ENCODE measurements around the gene FASTKD3.

The FASTKD3 gene

DNA sequence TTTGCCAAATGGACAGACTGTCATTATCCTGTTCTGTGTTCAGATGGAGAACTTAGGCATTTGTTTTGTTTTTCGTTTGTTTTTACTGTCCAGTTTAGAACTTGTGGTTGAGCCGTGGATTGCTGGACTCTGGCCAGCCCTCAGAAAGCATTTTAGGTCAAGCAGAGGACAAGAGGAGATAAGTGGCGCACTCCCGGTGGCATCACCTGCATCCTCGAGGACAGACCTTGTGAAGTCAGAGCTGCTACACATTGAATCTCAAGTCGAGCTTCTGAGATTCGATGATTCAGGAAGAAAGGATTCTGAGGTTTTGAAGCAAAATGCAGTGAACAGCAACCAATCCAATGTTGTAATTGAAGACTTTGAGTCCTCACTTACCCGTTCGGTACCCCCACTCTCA is 9.0 kb upstream of the FASTKD3 start:
- no peak for DNase-seq

GRCh38 chr5:7876867-7877266 is 8.0 kb upstream of the FASTKD3 start:
- peak; percentile 32 for DNase-seq

GRCh38 chr5:7875151-7875550 is 6.3 kb upstream of the FASTKD3 start:
- no peak for DNase-seq

DNA sequence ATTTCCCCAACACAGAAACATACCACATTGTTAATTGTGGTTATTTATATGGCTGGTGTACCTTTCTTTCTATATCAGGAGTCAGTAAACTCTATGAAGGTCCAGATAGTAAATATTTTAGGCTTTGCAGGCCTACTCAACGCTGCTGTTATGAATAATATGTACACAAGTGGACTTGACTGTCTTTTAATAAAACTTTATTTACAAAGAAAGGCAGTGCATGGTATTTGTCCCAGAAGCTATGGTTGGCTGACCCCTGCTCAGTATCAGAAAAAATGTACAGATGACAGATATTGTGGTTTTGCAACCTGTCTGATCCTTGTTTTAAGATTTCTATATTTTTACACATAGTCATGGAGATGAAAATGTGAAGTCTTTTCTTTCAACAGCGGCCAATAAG is 5.8 kb upstream of the FASTKD3 start:
- DNase-seq = no peak

DNA sequence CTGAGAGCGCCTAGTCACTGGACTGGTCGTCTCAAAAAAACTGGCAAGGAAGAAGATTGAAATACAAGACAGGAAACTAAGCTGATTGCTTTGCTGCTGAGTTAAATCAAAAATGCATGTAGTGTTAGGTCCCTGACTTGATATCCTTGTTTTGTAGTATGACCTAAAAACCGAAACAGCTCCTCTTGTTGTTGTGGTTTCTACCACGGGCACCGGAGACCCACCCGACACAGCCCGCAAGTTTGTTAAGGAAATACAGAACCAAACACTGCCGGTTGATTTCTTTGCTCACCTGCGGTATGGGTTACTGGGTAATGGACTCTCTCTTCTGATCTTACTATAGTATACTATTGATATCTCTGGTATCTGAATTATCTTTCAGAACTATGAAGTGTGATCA is 4.4 kb upstream of the FASTKD3 start:
- peak; percentile 49 for DNase-seq

- no peak for DNase-seq
These were observed 3.8 kb upstream of the FASTKD3 start for GRCh38 chr5:7872517-7873130.

GRCh38 chr5:7871653-7872052 is 2.8 kb upstream of the FASTKD3 start:
- no peak for DNase-seq

DNA sequence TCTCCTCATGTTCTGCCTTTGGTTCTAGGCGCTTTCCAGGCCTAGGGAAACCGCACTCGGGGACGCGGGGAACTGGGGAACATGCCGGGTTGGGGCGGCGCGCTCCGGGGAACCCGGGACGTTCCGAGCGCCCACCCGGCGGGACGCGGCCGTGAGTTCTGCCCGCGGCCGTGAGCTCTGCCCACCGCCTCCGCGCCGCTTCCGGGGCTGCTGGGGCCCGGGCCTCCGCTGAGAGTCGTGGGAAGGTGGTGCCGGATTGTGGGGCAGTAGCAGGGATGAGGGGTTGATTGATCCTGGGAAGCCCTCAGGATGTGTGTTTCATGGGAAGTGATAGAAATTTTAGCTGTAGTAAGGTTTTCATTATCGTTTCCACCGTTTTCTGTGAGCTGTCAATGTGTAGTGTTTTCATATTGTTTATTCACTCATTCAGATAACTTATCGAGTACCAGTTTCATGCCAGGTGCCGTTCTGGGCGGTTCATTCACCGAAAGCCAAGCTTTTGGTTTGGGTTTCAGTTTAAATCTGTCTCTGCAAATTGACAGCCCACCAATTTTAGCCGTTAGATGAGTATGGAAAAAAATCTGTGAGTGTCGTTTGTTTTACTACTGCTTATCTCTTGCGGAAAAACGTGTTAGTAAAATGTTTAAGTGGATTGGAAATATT is 774 bp upstream of the FASTKD3 start:
- DNase-seq = peak; percentile 56

- DNase-seq = no peak
These were observed 431 bp downstream of the FASTKD3 start for GRCh38 chr5:7868427-7868772.

- DNase-seq = no peak
These were observed 1.6 kb downstream of the FASTKD3 start for GRCh38 chr5:7867260-7867659.

DNA sequence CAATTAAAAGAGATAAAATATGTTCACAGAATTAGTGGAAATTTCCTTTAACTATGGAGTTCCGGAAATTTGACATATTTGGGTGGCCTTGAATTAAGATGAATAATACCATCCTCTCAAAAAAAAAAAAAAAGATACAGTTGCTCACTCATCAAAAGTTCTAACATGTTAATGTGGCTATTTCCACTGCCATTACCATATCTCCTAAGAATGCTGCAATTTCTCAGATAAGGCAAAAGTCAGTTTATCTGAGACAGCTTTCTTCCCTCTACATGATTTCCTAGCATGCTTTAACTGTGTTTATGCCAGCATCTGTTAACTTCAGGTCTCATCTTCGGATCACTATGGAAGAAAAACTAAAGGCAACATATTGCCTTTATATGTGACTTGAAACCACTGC is 2.6 kb downstream of the FASTKD3 start:
- DNase-seq = no peak

DNA sequence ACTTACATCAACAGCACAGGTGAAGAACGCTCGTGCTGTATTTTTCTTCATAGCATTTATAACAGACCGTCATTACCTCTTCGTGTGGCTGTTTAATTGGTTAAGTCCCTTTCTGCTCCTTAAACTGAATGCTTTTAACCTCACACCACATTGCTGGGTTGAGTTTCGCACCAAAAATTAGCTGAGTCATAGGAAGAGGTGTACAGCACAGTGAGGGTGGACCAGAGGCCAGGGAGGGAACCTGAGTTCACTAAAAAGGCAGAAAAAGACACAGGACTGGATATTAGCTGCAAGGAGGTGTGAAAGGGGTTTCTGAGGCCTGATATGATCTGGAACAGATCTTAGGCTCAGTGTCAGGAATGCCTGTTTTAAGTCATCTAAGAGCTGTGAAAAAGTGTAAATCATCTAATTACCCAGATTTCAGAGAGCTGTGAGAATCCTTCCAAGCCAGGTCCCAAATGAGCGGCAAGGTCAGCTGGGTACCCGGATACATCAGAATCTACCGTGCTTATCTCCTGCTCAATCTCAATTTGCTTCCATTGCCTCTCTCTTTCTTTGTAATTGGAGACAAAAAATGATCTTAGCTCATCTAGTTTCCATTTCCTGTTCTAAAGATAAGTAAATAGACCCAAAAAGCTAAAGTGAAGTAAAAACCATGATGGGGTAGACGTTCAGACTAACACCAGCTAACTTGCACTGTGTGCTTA is 10.8 kb downstream of the FASTKD3 start:
- DNase-seq = no peak

DNA sequence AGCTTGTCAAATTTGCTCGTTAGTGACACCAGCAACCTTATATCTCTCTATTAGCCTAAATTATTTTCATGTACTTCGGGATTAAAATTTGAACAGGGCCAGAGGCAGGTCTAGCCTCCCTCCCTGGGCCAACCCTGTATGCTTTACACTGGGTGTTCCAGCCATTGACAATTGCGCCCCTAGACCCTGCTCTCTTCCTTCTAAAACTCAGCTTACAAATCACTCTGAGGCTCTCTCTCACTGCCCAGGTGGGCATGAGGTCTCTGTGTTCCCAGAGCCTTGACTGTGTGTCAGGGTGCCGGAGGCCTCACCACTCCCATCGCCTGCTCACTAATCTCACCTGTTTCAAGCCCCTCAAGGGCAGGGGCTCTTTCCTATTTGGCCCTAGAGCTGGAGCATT is 11.5 kb downstream of the FASTKD3 start:
- DNase-seq = no peak

DNA sequence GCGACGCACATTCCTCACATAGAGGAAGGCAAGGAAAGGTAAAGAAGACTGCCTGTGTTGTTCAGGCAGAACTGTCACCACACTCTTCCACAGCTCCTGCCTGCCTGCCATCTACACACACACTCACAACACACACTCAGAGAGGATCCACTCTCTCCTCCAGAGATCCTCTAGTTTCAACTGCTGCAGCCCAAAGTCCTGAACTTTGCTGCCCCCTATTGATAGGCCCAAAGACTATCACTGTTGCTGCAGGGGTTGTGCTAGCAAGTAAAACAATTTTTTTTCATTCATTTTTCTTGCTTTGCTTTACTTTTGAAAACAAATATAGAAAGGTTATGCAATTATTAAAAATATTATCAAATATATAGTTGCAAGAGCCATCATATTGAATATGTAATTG is 12.0 kb downstream of the FASTKD3 start:
- peak; percentile 22 for DNase-seq

GRCh38 chr5:7855611-7856010 is 13.2 kb downstream of the FASTKD3 start:
- DNase-seq = no peak

DNA sequence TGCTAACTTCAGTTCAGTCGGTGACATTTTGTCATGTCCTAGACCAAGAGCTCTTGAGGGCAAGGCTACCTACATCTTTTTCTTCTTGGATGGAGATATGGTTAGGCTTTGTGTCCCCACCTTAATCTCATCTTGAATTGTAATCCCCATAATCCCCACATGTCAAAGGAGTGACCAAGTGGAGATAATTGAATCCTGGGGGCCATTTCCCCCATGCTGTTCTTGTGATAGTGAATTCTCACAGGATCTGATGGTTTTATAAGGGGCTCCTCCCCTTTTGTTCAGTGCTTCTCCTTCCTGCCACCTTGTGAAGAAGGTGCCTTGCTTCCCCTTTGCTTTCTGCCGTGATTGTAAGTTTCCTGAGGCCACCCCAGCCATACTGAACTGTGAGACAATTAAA is 15.8 kb downstream of the FASTKD3 start:
- no peak for DNase-seq

DNA sequence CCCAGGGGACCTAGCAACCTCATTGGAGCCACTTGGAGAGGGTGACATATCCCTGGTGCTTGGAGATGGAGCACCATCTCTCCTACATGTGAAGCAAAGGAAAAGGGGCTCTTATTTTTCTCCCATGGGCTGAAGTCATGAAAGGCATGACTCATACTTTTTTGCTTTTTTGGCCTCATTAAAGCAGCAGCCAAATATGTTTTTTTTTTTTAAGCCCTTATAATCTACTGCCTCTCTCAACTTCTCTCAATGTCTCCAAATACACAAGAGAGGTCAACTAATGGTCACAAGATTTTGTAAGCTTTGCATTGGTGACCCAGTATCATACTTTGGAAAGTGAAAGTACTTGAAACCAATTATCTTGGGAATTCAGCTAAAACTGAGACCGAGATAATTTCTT is 16.3 kb downstream of the FASTKD3 start:
- DNase-seq = no peak

DNA sequence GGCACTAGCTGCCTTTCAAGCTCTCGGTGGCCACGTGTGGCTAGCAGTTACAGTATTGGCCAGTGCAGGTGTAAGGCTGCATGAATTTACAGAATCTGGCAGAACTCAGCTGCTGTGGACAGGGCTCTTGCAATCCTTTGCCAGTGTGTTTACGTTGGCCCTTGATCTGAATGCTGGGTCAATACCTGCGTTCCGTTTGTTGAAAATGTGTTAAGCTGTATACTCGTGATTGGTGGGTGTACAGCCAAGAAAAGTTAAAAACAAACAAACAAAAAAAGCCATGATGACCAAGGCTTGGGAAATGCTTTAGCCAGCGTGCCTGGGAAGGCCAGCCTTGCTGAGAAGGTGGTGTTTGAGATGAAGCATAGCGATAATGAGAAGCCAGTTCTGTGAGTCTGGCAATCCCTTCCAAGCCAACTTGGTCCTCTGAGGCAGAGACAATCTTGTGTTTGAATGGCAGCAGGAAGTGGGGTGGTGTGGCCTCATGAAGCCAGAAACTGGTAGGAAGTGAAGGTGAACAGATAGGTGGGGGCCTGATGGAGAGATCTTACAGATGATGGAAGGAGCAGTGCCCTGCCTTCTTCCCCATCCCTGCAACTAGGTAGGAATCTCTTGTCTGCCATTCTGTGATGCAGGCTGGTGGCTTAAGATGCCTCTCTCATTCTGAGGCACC is 17.1 kb downstream of the FASTKD3 start:
- no peak for DNase-seq

- DNase-seq = no peak
These were observed 17.6 kb downstream of the FASTKD3 start for GRCh38 chr5:7851240-7851592.

DNA sequence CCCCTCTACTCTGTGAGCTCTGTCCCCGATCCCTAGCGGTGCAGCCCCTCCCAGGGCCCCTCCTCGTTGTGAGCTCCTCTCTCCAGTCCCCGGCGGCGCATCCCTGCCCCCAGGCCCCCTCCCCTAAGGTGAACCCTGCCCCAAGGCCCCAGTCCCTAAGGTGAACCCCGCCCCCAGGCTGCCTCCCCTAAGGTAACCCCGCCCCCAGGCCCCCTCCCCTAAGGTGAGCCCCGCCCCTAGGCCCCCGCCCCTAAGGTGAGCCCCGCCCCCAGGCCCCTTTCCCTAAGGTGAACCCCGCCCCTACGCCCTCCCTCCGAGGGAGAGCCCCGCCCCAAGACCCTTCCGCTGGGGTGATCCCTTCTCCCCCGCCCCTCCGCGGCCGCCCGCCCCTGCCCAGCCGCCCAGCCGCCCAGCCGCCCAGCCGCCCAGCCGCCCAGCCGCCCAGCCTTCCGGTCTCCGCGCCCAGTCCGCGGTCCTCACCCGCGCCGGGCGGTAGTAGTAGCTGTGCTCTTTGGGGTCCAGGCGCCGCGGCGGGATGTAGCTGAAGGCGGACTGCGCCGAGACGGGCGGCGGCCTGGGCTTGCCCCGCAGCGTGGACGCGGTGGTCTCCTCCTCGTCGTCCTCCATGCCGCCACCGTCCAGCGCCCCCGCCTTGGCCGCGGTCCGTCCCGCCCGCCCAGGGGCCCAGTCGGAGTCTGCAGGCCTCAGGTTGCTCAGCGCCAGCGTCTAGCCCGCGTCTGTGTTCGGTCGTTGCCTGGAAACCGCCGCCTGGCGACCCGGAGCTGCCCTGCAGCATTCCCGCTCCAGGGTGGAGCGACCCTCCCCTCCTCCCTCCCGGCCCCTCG is 18.2 kb downstream of the FASTKD3 start, which contains the start of gene CFAP90:
TSS of gene CFAP90 (minus strand) at position 739 of the 845 bp plus-strand sequence. CDS start at position 627, 112 bp downstream.
- DNase-seq = peak; percentile 25

- no peak for DNase-seq
These were observed 19.0 kb downstream of the FASTKD3 start for GRCh38 chr5:7849681-7850394.

DNA sequence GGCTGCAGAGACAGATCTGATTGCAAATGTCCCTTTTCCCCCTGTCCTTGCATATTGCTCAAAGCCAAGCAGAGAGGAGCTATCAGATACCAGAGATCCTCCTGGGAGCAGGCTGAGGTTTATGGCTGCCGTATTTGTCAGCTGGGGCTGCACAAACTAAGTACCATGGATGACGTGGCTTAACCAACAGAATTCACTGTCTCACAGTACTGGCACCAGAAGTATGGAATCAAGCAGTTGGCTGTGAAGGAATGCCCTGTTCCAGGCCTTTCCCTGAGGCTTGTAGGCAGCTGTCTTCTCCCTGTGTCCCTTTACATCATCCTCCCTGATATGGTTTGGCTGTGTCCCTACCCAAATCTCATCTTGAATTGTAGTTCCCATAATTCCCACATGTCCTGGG is 20.5 kb downstream of the FASTKD3 start:
- no peak for DNase-seq
